NCI-H526 (cell line): ENCODE measurements around the gene KCNJ12.
"Not testable (repeated sequence)": the region's sequence is repeated elsewhere in the genome, so short reads cannot be mapped to it uniquely, and the experiment has no call there.

ENCODE experiments used
- DNase-seq, 2 experiments: peaks; one replicate each; lab custom pipeline; 2025; lab: John Stamatoyannopoulos, UW

The KCNJ12 gene

GRCh38 chr17:21422311-21423189 is 46.4 kb downstream of the KCNJ12 start:
- not testable (repeated sequence) for DNase-seq

- DNase-seq, result not testable (repeated sequence)
Observed at GRCh38 chr17:21423190-21423493, 47.0 kb downstream of the KCNJ12 start.

GRCh38 chr17:21424697-21425096 is 48.5 kb downstream of the KCNJ12 start:
- not testable (repeated sequence) for DNase-seq

- DNase-seq, result no peak
Observed at GRCh38 chr17:21425321-21425720, 49.2 kb downstream of the KCNJ12 start.

GRCh38 chr17:21425736-21426135 is 49.6 kb downstream of the KCNJ12 start:
- no peak for DNase-seq

- DNase-seq, result not testable (repeated sequence)
Observed at GRCh38 chr17:21426246-21426645, 50.1 kb downstream of the KCNJ12 start.

- DNase-seq, result not testable (repeated sequence)
Observed at GRCh38 chr17:21426876-21427275, 50.7 kb downstream of the KCNJ12 start.

GRCh38 chr17:21427727-21428126 is 51.6 kb downstream of the KCNJ12 start:
- not testable (repeated sequence) for DNase-seq

- DNase-seq, result not testable (repeated sequence)
Observed at GRCh38 chr17:21428752-21429424, 52.7 kb downstream of the KCNJ12 start.

GRCh38 chr17:21429921-21430628 is 53.9 kb downstream of the KCNJ12 start:
- DNase-seq, result not testable (repeated sequence)

- DNase-seq, result not testable (repeated sequence)
Observed at GRCh38 chr17:21433971-21434370, 57.8 kb downstream of the KCNJ12 start.

GRCh38 chr17:21434976-21435375 is 58.8 kb downstream of the KCNJ12 start:
- DNase-seq, result not testable (repeated sequence)

GRCh38 chr17:21436481-21436880 is 60.3 kb downstream of the KCNJ12 start:
- not testable (repeated sequence) for DNase-seq

- not testable (repeated sequence) for DNase-seq
Observed at GRCh38 chr17:21436883-21437836, 61.0 kb downstream of the KCNJ12 start.

GRCh38 chr17:21438316-21439014 is 62.3 kb downstream of the KCNJ12 start:
- DNase-seq, result not testable (repeated sequence)

- not testable (repeated sequence) for DNase-seq
Observed at GRCh38 chr17:21439015-21439336, 62.8 kb downstream of the KCNJ12 start.

- no peak for DNase-seq
Observed at GRCh38 chr17:21445091-21445650, 69.0 kb downstream of the KCNJ12 start.

GRCh38 chr17:21447552-21447951 is 71.4 kb downstream of the KCNJ12 start:
- not testable (repeated sequence) for DNase-seq

- DNase-seq, result not testable (repeated sequence)
Observed at GRCh38 chr17:21449891-21450290, 73.7 kb downstream of the KCNJ12 start.

- DNase-seq, result no peak
Observed at GRCh38 chr17:21451975-21452374, 75.8 kb downstream of the KCNJ12 start.
